H9 (cell line): ENCODE results near the gene PTPRQ. TPM values are rescaled to one million over a fixed set of nuclear protein-coding genes. Genes with fewer than 3 reads are reported as not detected.

Source experiments
- DNase-seq: peaks from one replicate; pipeline ENCODE4 v3.0.0-alpha.2; 2017
- H2AFZ ChIP-seq: one replicate; pipeline ENCODE4 v1.6.1; 2013; ENCODE audit warnings: mild to moderate bottlenecking, low read length, control low read depth, moderate library complexity
- H2AK5ac ChIP-seq: 2 replicates; pipeline ENCODE4 v1.6.1; 2013; ENCODE audit warnings: low read length, control low read depth, mixed read lengths; ENCODE audit not compliant: insufficient read length
- H2BK120ac ChIP-seq: one replicate; pipeline ENCODE4 v1.6.1; 2013; ENCODE audit warnings: low read depth, mild to moderate bottlenecking, low read length, control low read depth, inconsistent platforms; ENCODE audit not compliant: poor library complexity, severe bottlenecking
- H2BK12ac ChIP-seq: 2 replicates; pipeline ENCODE4 v1.6.1; 2013; ENCODE audit warnings: low read length, control low read depth, mixed read lengths, low read depth; ENCODE audit not compliant: insufficient read length
- H2BK15ac ChIP-seq: 2 replicates; pipeline ENCODE4 v1.6.1; 2013; ENCODE audit warnings: low read depth, low read length, control low read depth
- H2BK20ac ChIP-seq: one replicate; pipeline ENCODE4 v1.6.1; 2013; ENCODE audit warnings: low read depth, mild to moderate bottlenecking, low read length, control low read depth, inconsistent platforms; ENCODE audit not compliant: poor library complexity, severe bottlenecking
- H2BK5ac ChIP-seq: 2 replicates; pipeline ENCODE4 v1.6.1; 2013; ENCODE audit warnings: low read length, control low read depth, mixed read lengths; ENCODE audit not compliant: insufficient read length
- H3K14ac ChIP-seq: 2 replicates; pipeline ENCODE4 v1.6.1; 2013; ENCODE audit warnings: low read length, control low read depth; ENCODE audit not compliant: insufficient read depth
- H3K18ac ChIP-seq: 2 replicates; pipeline ENCODE4 v1.6.1; 2013; ENCODE audit warnings: low read depth, mild to moderate bottlenecking, mixed read lengths, low read length, control low read depth; ENCODE audit not compliant: insufficient read length
- H3K23ac ChIP-seq: 2 replicates; pipeline ENCODE4 v1.6.1; 2013; ENCODE audit warnings: low read length, control low read depth, mixed read lengths, low read depth; ENCODE audit not compliant: insufficient read length
- H3K23me2 ChIP-seq: 2 replicates; pipeline ENCODE4 v1.6.1; 2013; ENCODE audit warnings: low read depth, mild to moderate bottlenecking, mixed read lengths, low read length, control low read depth; ENCODE audit not compliant: insufficient read length, poor library complexity, severe bottlenecking
- H3K27ac ChIP-seq: 2 replicates; pipeline ENCODE4 v1.5.1; 2013; ENCODE audit warnings: low read length, control low read depth, mixed read lengths, low read depth; ENCODE audit not compliant: insufficient read length
- H3K27me3 ChIP-seq: 2 replicates; pipeline ENCODE4 v1.6.1; 2013; ENCODE audit warnings: low read length, control low read depth, inconsistent platforms; ENCODE audit not compliant: insufficient read depth
- H3K4ac ChIP-seq: 2 replicates; pipeline ENCODE4 v1.6.1; 2013; ENCODE audit warnings: low read depth, mild to moderate bottlenecking, control low read depth, inconsistent platforms, low read length, moderate library complexity
- H3K4me1 ChIP-seq: 2 replicates; pipeline ENCODE4 v1.6.1; 2013; ENCODE audit warnings: low read length, control low read depth, inconsistent platforms; ENCODE audit not compliant: insufficient read depth
- H3K4me2 ChIP-seq: 2 replicates; pipeline ENCODE4 v1.6.1; 2013; ENCODE audit warnings: low read length, control low read depth, mixed read lengths; ENCODE audit not compliant: insufficient read length, insufficient read depth
- H3K56ac ChIP-seq: 2 replicates; pipeline ENCODE4 v1.6.1; 2013; ENCODE audit warnings: low read depth, mild to moderate bottlenecking, mixed read lengths, low read length, control low read depth; ENCODE audit not compliant: insufficient read length
- H3K79me1 ChIP-seq: 2 replicates; pipeline ENCODE4 v1.6.1; 2013; ENCODE audit warnings: low read depth, mild to moderate bottlenecking, moderate library complexity, low read length, control low read depth, inconsistent platforms; ENCODE audit not compliant: insufficient read depth, poor library complexity, severe bottlenecking
- H3K79me2 ChIP-seq: 2 replicates; pipeline ENCODE4 v1.6.1; 2013; ENCODE audit warnings: low read length, control low read depth, inconsistent platforms; ENCODE audit not compliant: insufficient read depth
- H3K9ac ChIP-seq: 2 replicates; pipeline ENCODE4 v1.6.1; 2013; ENCODE audit warnings: low read length, control low read depth, mixed read lengths; ENCODE audit not compliant: insufficient read length; ENCODE audit errors: extremely low read depth
- H3K9me3 ChIP-seq: one replicate; pipeline ENCODE4 v1.6.1; 2013; ENCODE audit warnings: low read depth, low read length, inconsistent platforms; ENCODE audit not compliant: control insufficient read depth
- H3T11ph ChIP-seq: one replicate; pipeline ENCODE4 v1.6.1; 2013; ENCODE audit warnings: mild to moderate bottlenecking, low read length, control low read depth, inconsistent platforms
- H4K20me1 ChIP-seq: one replicate; pipeline ENCODE4 v1.6.1; 2013; ENCODE audit not compliant: control insufficient read depth, insufficient read length, insufficient read depth
- H4K5ac ChIP-seq: 2 replicates; pipeline ENCODE4 v1.6.1; 2013; ENCODE audit warnings: low read depth, mild to moderate bottlenecking, mixed read lengths, low read length, control low read depth; ENCODE audit not compliant: insufficient read length
- H4K8ac ChIP-seq: replicated peaks from 2 replicates; pipeline ENCODE4 v1.6.1; 2013; ENCODE audit warnings: low read length, control low read depth, mixed read lengths, low read depth; ENCODE audit not compliant: insufficient read length
- H4K91ac ChIP-seq: 2 replicates; pipeline ENCODE4 v1.6.1; 2013; ENCODE audit warnings: low read depth, mild to moderate bottlenecking, moderate library complexity, mixed read lengths, low read length, control low read depth; ENCODE audit not compliant: insufficient read length
- H3K27ac Mint-ChIP-seq, 3 experiments: 2 replicates in 2 of 3; 3 replicates in 1 of 3; pipeline ENCODE4 v1.8.0; 2020 to 2021; ENCODE audit warnings: mixed read lengths in 3 of 3, mild to moderate bottlenecking in 1 of 3, moderate library complexity in 1 of 3
- H3K27me3 Mint-ChIP-seq: 2 replicates; pipeline ENCODE4 v1.8.0; 2021; ENCODE audit warnings: low read depth, mild to moderate bottlenecking, moderate library complexity, mixed read lengths
- H3K36me3 Mint-ChIP-seq, 3 experiments: 2 replicates in 2 of 3; 3 replicates in 1 of 3; pipeline ENCODE4 v1.8.0; 2020 to 2021; ENCODE audit warnings: low read depth in 3 of 3, mixed read lengths in 3 of 3; ENCODE audit not compliant: insufficient read depth in 1 of 3
- H3K4me1 Mint-ChIP-seq, 2 experiments: 2 replicates each; pipeline ENCODE4 v1.8.0; 2020; ENCODE audit warnings: mixed read lengths in 2 of 2
- H3K4me3 Mint-ChIP-seq, 2 experiments: 2 replicates in 1 of 2; 3 replicates in 1 of 2; pipeline ENCODE4 v1.8.0; 2020 to 2021; ENCODE audit warnings: mild to moderate bottlenecking in 2 of 2, mixed read lengths in 2 of 2, moderate library complexity in 1 of 2
- H3K9me3 Mint-ChIP-seq, 2 experiments: 2 replicates in 1 of 2; 3 replicates in 1 of 2; pipeline ENCODE4 v1.8.0; 2020; ENCODE audit warnings: mild to moderate bottlenecking in 2 of 2, mixed read lengths in 2 of 2, moderate library complexity in 1 of 2
- WGBS: extraction: QIAGEN DNeasy Blood & Tissue Kit; methylation state at CpG from one replicate; pipeline ENCODE4 v1.1.7; 2013; ENCODE audit warnings: missing lambda C conversion rate, low lambda C conversion rate, mixed read lengths; ENCODE audit not compliant: insufficient read length; ENCODE audit errors: extremely low coverage; 5-methylcytosine and 5-hydroxymethylcytosine counted together
- total RNA-seq: library from RNA; stranded (reverse); gene quantifications from 2 replicates; pipeline ENCODE4 v1.2.1, GENCODE V29; 2021
- TF ChIP-seq, protein P1 (sequence below): fragments of 200-600 bp; sonication (generic); conservative IDR thresholded peaks from 3 replicates; pipeline ENCODE4 v1.8.0; 2021; ENCODE audit warnings: antibody characterized with exemption, mild to moderate bottlenecking

PTPRQ gene
- total RNA-seq, 1 experiment from 2014 or later: not detected

DNA sequence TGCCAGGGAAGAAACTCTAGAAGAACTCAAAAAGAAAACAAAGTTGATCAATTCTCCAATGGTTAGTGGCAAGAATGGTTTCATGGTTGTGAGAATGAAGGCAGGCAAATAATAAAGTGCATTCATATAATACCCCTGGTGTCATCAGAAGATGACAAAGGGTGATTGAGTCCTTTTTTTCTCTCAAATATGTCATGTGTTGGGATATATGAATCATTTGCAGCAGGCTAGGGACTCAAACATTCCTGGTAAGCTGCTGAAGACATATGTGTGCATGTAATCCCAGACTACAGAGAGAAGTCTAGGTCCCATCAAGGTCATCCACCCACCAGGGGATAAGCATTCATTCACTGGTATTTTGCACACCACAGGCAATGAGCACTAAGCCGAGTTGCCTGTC is 181.0 kb downstream of the PTPRQ start:
- Histone ChIP-seq H3K27ac (no peak overlapping the region), H2AFZ (no peak overlapping the region), H3K18ac (no peak overlapping the region), H3T11ph (no peak overlapping the region), H4K20me1 (no peaks in the 10 kb centered on the region), H3K4me2 (no peak overlapping the region), H2BK20ac (no peak overlapping the region), H3K27me3 (no peaks in the 10 kb centered on the region), H2BK120ac (no peak overlapping the region), H3K14ac (no peak overlapping the region), H3K56ac (no peak overlapping the region), H2AK5ac (no peak overlapping the region), H3K23ac (no peak overlapping the region), H3K23me2 (no peaks in the 10 kb centered on the region), H3K4me1 (no peaks in the 10 kb centered on the region), H3K79me1 (no peaks in the 10 kb centered on the region), H3K9me3 (no peaks in the 10 kb centered on the region), H2BK12ac (no peak overlapping the region), H2BK5ac (no peak overlapping the region), H3K79me2 (no peaks in the 10 kb centered on the region), H4K91ac (no peak overlapping the region), H3K4ac (no peak overlapping the region), H4K8ac (no peak overlapping the region), H2BK15ac (no peak overlapping the region), H4K5ac (no peak overlapping the region), H3K9ac (no peak overlapping the region)
- Mint-ChIP-seq H3K4me1 (peaks cover 11 to 13% of the 10 kb centered on the region in 2 experiments), H3K9me3 (no peaks in the 10 kb centered on the region), H3K36me3 (no peaks in the 10 kb centered on the region), H3K27ac (no peak overlapping the region), H3K4me3 (no peak overlapping the region), H3K27me3 (no peaks in the 10 kb centered on the region)
- DNase-seq: no peak
- TF ChIP-seq, protein P1, sequence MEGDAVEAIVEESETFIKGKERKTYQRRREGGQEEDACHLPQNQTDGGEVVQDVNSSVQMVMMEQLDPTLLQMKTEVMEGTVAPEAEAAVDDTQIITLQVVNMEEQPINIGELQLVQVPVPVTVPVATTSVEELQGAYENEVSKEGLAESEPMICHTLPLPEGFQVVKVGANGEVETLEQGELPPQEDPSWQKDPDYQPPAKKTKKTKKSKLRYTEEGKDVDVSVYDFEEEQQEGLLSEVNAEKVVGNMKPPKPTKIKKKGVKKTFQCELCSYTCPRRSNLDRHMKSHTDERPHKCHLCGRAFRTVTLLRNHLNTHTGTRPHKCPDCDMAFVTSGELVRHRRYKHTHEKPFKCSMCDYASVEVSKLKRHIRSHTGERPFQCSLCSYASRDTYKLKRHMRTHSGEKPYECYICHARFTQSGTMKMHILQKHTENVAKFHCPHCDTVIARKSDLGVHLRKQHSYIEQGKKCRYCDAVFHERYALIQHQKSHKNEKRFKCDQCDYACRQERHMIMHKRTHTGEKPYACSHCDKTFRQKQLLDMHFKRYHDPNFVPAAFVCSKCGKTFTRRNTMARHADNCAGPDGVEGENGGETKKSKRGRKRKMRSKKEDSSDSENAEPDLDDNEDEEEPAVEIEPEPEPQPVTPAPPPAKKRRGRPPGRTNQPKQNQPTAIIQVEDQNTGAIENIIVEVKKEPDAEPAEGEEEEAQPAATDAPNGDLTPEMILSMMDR: no peak
- no CpG with 5 or more reads among the region's 1 CpG for WGBS
